HG03097 (cell line): Measurements from ENCODE around the gene ANKS1B.

Experiments
- ATAC-seq: cut with Tn5 transposase; IDR thresholded peaks from one replicate; pipeline ENCODE4 v1.9.1; 2021; ENCODE audit not compliant: unreplicated experiment, low FRiP score

Gene ANKS1B

DNA sequence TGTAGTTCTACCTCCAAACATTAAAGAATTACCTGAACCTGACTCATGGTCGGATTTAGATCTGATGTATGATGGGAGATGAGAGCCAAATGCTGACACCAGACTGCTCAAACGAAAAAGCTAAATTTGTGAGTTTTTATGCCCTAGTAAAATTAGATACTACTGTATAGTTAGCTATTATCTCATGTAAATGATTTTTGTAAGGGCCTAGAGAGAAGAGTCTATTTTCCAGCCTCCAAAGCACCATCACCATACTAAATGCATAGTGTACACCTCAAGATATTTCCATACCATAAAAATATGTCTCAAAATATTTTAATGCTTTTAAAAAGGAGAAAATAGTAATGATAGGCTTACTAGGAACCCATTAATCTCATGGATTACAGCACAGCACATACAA is 18.3 kb downstream of the ANKS1B start:
- no peak for ATAC-seq

GRCh38 chr12:99960311-99960710 is 24.4 kb downstream of the ANKS1B start:
- ATAC-seq: no peak

DNA sequence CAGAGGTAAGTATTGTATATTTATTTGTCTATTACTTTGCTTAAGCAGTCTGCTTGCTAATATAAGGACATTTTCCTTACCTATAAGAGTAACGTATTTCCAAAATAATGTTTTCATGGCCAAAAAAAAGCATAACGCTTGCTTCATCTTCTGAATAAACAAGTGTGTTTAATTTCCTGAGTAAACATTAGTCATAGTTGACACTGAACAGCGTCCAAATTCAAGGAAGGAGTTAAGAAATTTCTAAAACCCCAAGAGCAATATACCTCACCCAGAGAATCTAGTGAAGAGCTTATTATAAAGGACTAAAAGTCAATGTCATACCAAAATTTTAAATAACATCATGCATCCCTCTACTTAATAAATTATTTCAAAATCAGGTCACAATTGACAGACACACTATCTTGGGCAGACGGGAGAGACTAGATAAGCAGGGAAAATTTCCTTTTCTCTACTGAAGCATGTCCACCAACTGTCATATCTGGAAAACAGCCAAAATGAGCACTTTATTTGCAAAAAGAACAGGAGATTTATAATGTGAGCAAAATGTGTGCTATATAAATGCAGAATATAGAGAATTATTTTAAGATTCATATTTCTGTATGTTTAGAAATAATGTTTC is 25.1 kb downstream of the ANKS1B start:
- ATAC-seq: no peak

- no peak for ATAC-seq
Measured at GRCh38 chr12:99957866-99958466, 26.8 kb downstream of the ANKS1B start.

- no peak for ATAC-seq
Measured at GRCh38 chr12:99954724-99955123, 30.0 kb downstream of the ANKS1B start.

- no peak for ATAC-seq
Measured at GRCh38 chr12:99948370-99948769, 36.4 kb downstream of the ANKS1B start.

DNA sequence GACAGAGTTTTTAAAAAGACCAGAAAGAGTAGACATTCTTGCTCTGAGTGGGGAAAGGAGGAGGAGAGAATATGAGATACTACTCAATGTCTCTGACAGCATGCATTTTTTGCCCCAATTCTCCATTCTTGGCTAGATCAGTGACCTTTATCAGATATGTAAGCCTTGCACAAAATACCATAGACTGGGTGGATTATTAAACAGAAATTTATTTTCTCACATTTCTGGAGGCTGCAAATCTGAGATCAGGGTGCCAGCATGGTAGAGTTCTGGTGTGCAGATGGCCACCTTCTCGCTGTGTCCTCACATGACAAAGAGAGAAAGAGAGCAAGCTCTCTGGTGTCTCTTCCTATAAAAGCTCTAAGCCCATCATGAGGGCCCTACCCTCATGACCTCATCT is 38.6 kb downstream of the ANKS1B start:
- ATAC-seq: no peak

DNA sequence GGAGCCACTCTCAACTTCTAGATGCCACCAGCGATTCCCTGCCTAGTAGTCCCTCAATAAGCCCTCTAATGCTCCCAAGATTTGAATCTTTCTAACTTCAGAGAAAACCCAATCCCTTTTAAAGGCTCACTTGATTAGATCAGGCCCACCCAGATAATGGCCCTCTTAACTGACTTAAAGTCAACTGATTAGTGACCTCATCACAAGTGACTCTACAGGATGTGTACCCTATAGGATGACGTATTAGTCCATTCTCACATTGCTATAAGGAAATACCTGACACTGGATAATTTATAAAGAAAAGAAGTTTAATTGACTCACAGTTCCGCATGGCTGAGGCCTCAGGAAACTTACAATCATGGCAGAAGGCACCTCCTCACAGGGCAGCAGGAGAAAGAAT is 49.1 kb downstream of the ANKS1B start:
- no peak for ATAC-seq

DNA sequence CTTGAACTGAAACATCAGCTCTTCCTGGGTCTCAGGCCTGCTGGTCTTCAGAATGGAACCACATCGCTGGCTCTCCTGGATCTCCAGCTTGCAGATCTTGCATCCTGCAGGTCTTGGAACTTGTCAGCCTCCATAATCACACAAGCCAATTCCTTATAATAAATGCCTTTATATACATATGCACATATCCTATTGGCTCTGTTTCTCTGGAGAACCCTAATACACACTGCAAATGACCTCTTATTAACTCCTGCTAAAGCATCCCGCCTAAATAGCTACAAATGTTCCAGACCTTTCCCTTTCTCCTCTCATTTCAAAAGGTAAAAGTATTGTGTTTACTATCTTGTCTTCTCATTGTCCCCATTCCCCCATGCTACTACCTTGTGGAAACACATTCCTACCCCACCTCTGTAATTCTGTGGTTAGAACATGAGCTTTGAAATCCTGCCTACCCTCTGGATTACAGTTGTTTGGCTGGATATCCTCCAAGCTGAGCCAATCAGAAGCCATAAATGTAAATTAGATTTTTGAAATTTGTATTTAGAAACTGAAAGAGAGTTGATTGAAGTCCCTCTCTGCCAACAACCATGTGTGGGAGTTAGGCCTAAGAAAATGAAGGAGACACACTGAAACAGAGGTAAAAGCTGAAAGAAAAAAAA is 58.1 kb downstream of the ANKS1B start:
- no peak for ATAC-seq

DNA sequence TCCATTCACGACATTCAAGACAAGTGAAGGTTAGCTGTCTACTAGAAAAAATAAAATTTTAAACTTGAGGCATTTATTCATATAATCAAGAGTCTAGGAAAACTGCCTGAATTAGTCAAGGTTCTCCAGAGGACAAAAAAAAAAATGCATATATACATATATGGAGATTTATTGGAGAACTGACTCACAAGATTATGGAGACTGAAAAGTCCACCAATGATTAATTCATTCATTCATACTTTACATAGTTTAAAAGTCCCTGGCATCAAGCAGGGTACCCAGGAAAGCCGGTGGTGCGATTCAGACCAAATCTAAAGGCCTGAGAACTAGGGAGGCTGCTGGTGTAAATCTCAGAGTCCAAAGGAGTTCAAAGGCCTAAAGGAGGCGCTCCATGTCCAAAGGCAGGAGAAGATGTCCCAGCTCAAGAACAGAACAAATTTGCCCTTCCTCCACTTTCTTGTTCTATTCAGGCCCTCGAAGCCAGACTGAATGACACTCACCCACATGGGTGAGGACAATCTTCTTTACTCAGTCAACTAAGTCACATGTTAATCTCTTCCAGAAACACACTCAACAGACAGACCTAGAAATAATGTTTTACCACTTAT is 64.3 kb downstream of the ANKS1B start:
- ATAC-seq: no peak

GRCh38 chr12:99917711-99918402 is 66.9 kb downstream of the ANKS1B start:
- no peak for ATAC-seq

DNA sequence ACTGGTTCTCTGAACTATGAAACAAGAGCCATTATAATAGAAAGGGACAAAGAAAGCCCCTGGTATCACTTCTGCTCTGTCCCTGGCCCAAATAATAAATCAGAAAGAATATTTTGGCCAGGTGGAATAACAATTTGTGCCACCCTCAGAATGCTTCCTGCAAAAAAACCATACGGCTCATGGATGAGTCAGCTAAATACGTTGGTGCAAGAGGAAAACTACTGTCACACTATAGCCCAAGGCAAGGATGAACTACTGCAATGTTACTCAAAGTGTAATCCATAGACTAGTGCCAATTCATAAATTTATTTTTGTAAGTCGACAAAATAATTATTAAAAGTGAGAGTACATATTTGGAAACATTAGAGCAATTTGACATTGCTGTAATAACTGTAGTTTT is 68.2 kb downstream of the ANKS1B start:
- no peak for ATAC-seq

- ATAC-seq: no peak
Measured at GRCh38 chr12:99915251-99916082, 69.3 kb downstream of the ANKS1B start.

GRCh38 chr12:99914206-99914605 is 70.5 kb downstream of the ANKS1B start:
- ATAC-seq: no peak

DNA sequence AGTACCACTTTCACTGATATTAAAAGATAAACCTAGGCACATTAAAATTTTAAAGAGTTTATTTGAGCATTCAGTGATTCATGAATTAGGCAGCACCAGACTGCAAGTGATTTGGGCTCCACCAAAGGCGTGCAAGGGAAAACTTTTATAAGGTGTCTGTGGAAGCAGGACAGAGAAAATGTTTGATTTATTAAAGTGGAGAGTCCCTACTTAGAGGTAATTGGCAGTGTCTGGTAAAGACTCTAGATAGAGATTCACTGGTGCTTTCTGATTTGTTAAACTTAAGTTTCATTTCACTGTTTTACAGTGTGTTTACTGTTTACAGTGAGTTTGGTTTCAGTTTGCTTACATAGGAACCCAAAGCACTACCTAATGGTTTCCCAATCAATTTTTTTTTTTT is 72.8 kb downstream of the ANKS1B start:
- peak; percentile 81 for ATAC-seq

DNA sequence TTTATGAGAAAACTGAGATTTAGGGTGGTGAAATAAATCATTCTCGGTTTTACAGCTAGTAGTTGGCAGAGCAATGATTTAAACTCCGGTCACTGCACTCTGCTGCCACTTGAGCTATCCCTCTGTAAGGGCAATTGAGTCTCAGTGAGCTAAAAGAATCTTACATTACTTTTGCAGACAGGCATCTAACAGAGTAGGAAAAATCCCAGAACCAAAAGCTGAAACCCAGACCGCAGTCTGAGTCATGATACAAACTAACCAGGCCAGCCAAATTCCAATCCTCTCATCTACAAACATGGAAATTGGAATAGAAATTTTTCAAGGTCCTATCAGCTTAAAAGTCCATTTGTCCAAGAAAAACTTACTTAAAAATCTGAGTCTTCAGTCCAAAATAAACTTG is 73.7 kb downstream of the ANKS1B start:
- ATAC-seq: no peak

DNA sequence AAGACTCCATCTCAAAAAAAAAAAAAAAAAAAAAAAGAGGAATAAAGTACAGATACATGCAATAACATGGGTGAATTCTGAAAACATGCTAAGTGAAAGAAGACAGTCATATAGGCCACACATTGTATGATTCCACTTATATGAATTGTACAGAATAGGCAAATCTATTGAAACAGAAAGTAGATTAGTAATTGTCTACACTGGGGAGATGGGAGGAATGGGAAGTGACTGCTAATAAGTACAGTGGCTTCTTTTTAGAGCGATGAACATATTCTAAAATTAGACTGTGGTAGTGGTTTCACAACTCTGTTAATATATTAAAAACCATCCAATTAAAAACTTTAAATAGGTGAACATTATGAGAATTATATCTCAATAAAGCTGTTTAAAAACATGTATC is 74.4 kb downstream of the ANKS1B start:
- ATAC-seq: peak; percentile 41

- no peak for ATAC-seq
Measured at GRCh38 chr12:99906786-99907579, 77.8 kb downstream of the ANKS1B start.

DNA sequence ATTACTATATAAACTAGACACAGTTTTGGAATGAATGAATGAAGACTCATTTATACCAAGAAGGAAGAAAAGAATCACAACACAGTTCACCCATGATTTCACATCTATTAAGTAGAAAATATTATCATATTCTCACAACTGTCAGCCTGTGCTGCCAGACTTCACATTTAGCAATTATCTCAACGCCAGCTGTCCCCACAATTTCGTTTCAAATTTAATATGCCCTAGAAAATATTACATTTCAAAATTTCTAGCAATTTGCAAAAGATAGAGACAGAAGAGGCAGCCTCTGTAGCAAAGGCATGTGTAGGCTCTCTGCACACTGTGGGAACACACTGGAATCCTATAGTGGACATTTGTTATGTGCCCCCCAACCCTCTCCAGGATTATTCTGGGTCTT is 83.6 kb downstream of the ANKS1B start:
- no peak for ATAC-seq

DNA sequence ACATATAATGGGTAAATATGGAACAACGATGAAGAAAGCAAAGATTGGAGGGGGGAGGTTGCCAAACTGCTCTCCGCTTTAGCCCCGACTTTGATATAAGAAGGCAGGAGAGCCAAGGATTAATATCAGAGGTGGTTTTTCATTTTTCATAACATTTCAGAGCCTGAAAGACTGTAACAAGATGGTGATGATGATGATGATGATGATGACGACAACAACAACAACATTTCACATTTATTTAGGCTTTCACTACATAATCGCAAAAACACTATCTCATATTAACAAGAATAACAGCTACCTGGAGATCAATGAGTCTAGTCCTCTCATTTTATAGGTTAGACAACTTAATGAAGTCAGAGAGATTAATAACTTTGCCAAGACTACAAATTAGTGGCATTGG is 86.1 kb downstream of the ANKS1B start:
- ATAC-seq: no peak
